ENCODE measurements around the gene RAMACL.

The RAMACL gene

DNA sequence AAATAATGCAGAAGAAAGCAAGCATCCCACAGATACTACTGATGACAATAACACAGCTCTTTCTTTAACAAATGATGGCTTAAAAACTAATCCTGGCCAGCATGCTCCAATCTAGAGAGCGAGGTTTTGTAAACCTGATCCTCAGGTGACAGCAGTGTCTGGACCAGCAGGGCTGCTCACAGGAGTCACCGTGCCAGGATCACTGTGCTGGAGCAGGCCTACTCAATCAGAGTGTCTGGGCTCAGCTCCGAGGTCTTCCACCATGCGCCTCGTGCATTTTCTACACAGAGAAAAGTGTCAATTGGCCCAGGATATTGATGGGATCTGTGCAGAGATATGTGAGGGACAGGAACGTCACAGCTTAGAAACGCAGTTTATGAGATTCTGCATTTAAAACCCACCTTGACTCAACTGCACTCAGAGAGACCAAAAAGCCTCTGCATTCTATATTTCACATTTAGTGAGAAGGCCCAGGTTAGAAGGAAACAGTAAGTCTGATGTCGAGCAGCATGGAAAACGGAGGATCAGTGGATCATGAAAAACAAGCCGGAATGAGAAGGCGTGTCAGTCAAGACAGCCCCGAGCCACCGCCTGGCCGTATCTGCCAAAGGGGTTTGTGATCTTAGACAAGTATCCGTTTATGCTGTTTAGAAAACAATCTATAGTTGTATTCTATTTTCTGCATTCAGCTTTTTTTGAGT, 7.8 kb downstream of the RAMACL start:
- FAIRE-seq (no peak), DNase-seq (ENCODE audit: low spot score) (no peak)

DNA sequence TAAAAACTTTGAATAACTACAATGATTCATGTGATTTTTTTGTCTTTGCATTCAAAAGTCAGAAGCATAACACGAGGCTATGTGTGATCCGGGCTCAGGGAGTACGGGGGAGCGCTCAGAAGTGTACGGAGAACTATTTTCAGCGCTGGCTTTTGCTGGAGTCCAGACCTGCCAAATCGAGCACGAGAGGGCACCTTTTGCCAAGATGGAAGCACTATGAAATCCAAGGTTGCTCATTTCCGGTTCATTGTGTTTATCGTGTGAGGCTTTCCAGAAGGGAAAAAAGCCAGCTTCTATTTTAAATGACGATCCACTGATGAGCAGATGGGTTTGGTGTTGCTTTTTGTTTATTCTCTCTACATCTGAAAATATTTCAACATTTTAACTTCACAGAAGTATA, 11.3 kb downstream of the RAMACL start:
- no peak for DNase-seq (ENCODE audit: low spot score)
- no peak for FAIRE-seq

DNA sequence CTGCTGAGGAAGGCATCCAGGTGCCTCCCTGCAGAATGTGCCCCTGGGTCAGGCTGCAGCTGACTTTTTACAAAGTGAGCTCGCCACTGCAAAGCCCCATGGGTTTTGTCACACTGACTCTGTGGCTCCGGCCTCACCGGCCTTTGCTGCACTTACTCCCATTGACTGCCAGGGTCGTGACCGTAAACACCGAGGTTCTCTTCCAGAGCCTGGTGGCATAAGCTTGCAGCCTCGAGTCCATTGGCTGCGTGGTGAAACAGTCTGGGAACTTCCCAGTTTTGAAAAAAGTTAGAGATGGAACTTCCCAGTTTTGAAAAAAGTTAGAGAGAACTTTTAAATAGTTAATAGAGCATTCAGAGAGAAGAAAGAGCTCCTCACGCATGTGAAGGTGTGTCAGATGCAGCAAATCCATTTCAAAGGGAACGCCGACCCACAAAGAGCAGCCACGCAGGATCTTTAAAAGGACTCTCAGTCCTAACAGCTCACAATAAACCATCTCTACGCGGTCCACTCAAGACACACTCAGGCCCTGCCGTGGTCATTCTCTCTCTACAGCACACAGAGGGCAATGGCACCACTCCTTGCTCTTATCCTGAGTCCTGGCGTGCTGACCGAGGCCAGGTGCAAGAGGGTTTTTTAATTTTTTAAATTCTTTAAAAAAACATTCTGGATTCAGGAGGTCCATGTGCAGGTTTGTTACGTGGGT, 12.8 kb downstream of the RAMACL start:
- DNase-seq (ENCODE audit: low spot score): no peak
- FAIRE-seq: no peak

DNA sequence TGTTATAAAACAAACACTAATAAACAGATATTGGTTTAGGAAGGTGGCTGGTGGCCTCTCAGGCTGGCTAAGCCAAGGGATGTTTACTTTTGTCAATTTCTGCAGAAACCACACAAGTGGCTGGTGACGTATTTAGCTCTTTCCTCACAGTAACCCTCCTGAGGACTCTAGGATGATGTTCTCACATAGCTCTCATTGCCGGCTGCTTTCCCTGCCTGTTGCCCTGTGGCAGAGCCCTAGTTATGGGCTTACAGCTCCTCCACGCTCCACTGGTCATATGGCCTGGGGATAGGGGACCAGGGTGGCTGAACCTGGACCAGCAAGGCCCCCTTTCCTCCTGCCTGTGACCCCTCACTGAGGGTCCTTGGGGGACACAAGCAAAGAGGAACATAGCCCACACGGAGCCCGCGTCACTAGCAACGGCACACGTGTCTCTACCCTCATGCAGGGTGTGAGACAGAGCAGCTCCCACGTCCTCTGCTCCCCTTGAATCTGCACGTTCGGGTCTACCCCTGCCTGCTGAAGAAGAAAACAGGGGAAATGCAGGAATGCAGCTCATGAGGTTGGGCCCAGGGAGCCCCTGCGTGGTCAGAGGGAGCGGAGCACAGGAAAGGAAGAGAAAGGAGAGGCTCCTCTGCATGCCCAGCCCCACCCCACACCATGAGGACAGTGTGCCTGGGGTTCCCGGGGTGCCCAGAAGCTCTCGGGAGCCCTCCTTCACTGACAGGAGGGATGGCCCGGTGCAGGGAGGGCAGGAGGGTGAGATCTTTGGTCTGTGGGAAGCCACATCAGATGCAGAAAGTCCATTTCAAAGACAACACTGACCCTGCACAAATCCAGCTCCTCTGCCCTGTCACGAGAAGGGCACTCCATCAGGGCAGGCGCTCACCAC, 13.9 kb downstream of the RAMACL start:
- DNase-seq (ENCODE audit: low spot score) (no peak), FAIRE-seq (no peak)

DNA sequence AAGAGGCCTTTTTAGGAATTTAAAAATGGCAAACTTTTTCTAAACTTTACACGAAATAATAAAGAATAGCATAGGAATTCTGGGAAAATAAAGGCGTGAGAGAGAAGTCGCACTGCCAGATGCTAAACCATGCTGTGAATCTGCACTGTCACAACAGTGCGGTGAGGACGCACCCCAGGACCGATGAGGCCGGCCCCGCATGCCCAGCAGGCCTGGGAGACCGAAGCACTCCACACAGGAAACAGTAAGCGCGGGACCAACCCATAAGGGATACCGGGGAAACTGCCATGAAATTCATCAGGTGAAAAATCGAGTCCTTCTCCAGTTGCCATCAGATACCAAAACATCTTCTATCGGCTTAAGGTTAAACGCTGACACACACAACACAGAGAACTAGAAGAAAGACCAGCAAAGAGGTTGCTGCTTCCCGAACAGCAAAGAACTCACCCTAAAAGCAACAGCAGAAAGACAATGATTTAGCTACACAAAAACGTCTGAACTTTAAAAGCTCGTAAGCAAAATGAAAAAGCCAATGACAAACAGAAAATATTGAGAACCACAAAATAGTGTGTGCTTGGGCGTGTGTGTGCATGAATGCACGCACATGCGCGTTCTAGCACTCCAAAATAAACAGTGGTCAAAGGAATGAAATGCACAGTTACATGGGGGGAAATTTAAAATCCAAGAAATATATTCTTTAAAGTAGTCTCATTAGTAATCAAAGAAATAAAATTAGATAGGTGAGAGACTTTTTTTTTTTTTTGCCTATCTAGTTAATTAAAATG, 15.4 kb downstream of the RAMACL start:
- no peak for FAIRE-seq
- no peak for DNase-seq (ENCODE audit: low spot score)

DNA sequence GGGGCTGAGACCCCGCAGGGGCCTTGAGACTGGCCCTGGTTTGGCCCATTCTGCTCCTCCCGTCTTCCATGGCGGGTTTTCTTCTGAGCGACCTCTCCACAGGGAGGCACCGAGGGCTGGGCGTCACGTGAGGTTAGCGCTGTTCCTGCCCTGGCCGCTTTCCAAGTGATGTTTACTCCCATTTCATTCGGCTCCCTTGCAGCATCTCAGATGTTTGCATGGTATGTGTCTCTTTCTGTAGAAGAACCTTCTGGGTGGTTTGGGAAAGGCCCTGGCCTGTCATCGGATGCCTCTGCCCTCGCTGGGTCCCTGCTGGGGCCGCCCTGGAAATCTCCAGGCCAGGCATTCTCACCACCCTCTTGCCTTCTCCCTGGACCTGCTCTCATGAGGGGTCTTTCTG, 17.3 kb downstream of the RAMACL start:
- DNase-seq (ENCODE audit: low spot score) (no peak), FAIRE-seq (no peak)

DNA sequence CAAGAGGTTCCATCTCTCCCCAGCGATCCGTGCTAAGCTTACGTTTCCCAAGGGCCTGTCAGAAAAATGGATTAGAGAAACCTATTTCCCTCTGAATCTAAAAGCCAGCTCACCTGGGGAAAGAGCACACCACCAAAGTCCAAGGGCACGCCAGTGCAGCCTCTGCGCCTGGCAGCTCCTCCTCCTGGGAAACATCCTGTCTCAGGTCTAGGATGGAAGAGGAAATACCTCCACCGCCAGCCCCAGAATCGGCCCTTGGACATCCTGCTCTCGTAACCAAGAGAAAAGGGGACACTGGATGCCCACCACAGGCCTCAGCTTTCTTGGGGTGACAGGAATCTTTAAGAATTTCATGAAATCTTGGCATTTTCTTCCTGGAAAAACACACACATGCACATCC, 18.7 kb downstream of the RAMACL start:
- FAIRE-seq (no peak), DNase-seq (ENCODE audit: low spot score) (no peak)

DNA sequence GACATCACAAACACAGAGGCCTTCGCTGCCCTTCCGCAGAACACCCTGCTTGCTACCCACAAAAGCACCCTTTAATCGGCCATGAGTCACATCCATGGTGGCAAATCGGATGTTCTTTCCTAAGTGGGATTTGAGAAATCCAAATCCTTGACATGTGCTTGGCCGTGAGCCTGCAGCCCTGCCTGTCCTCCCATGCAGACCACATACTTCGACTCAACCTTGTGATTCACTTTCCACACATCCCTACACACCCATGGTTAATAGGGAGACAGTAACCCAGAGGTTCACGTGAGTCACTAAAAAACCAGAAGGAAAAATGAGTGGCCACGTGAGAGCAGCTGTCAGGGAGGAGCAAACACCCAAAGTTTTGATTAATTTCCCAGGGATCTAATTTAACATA, 19.4 kb downstream of the RAMACL start:
- no peak for FAIRE-seq

DNA sequence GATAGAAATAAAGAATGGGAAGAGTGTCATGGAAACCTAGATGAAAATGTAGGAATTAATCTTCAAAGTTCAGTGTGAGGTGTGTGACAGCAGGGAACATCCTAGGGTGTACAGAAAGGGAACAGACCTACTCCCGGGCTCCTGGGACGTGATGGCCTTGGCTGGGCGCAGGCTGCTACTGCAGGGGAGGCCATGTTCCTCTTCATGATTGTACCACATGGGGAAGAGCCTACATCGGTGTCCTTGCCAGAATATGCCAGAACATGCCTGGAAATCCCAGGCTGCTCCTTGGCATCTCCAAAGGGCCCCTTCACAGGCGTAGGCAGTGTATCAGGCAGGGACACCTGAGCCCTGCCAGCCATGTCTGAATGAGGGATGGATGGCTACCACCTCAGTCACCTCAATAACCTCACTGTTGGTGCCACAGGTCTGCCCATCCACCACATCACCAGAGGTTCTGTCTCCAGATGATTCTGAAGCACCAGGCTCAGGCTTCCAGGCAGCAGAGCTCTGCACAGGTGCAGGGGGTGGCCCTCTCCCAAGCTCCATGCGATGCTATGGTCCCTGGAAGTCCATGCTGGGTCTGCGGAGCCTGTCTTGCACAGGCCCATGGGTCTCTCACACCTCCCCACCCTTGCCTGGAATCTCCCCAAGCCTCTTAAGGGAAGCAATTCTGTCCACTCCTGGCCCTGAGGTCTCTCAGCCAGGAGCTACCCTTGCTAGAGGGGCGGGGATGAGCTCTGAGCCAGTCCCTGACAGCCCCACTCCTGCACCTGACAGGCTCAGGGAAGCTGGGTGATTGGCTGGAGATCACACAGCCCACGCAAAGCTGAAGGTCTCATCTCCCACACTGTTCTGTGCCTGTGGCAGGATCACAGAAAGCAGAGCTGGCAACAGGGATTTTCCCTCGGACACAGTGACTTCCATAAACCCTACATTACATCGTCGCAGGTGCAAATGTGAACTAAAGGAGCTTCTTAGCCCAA, 20.2 kb downstream of the RAMACL start:
- DNase-seq (ENCODE audit: low spot score) (peak; percentile 16), FAIRE-seq (no peak)

More for the DNA sequence above, 19.4 kb downstream of the RAMACL start:
- DNase-seq (ENCODE audit: low spot score): peak; percentile 80

DNA sequence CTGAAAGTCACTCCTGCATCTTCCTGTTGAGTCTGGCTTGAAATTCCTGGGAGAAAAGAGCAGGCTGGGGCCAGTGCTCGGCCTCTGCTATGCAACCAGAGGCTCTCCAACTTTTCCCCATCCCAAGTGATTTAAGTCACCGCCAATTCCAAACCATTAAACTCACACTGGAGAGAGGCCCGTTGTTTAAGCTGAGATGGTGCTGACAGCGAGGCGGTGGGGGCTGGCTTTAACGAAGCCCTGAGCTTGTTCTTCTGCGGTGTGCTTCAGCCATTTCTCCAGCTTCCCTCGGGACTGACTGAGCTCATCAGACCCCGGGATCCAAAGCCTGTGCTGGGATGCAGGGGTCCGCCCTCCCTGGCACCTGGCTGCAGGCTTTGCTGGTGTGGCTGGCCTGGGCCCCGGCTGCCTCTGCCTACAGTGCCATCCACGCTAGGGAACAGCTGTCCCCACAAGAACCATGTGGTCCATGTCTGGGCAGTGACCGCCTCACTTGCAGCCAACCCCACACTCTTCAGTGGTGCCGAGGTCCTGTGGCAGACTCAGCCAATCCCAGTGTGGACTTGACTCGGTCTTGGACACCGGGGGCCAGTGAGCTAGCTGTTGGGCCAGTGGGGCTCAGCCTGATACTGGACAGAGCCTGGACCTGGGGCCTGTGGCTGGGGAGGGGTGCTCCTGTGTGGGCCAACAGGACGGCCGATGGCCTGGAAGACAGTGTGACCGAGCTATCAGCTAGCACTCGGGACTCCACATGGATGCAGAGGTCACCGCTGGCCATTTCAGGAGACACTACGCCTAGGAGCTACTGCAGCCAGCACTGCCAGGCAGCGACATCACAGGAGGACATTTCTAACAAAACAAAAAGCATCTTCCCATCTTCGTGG, 21.2 kb downstream of the RAMACL start:
- DNase-seq (ENCODE audit: low spot score): no peak
- no peak for FAIRE-seq

DNA sequence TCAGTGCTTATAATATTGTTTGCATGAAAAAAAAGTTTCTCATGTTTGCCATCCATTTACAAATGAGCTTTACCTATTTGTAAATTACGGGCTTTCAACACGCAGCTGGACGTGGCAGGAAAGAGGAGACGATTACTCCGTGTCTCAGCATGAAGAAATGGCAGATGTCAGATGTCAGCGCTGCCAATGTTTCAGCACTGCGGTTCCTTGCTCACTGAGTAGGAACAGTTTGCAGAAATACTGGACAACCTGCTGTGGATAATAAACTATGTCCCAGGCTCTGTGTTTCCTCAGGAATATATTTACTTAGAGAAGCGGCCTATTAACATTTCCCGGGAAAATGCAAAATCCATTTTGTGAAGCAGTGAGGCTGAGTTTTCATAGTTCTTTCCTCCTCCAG, 22.7 kb downstream of the RAMACL start:
- FAIRE-seq: no peak

DNA sequence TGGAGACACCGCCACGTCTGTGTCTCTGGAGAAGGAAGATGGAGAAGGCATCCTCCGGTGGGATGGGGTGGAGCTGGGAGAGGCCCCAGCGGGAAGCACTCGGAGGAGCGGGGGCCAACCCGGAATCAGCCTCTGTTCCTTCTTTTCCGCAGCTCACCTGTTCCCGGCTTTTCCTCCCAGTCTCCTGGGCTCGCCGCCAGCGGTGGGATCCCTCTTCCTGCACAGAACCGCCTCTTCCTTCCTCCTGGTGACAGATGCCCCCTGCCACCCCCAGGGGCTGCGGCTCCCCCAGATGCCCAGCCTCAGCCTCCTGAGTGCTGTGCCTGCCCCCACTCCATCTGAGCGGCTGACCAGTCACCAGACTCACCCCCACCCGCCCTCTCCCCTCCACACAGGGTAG, 23.3 kb downstream of the RAMACL start:
- no peak for DNase-seq (ENCODE audit: low spot score)
- FAIRE-seq: no peak

More for the DNA sequence above, 22.7 kb downstream of the RAMACL start:
- DNase-seq (ENCODE audit: low spot score): no peak

DNA sequence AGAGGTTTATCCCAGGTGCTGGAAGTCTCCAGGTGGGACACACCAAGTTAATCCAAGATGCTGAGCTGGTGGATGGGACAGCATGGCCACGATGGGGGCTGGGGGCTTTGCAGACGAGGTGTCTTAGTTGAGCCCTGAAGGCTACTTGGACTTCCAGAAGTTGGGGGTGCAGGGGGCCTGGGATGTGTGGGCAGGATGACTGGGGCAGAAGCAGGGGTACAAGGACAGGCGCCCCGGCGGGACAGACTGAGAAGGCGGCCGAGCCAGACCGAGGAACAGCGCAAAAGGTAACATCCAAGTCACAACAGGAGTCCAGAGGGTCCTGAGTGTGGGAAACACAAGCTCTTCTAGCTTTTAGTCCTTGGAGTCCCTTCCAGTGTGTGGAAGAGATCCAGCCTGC, 23.8 kb downstream of the RAMACL start:
- DNase-seq (ENCODE audit: low spot score) (no peak), FAIRE-seq (no peak)

DNA sequence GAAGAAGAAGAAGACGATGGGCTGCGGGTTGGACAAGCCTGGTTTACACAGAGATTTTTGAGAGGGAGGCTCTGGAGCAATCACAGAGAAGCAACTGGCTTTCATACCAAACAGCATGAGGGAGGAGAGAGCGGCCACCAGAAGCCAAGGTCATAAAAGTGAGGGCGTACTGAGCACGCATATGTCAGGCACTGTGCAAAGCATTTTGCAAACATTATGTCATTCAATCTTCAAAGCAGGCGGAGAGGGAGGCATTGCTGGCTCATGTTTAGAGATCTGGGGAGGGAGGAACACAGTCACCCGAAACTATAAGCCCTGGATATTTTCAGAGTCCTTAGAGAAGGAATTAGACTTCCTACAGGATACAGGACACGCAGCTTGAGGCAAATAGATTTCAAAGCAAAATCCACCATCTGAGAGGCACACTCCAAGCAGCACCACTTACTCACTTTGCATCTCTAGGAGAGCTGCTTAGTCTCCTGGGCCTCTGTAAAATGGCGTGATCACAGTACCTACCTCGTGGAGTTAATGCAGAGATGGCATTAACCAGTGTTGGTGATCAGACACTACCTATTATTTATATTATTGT, 24.6 kb downstream of the RAMACL start:
- FAIRE-seq (no peak), DNase-seq (ENCODE audit: low spot score) (no peak)

DNA sequence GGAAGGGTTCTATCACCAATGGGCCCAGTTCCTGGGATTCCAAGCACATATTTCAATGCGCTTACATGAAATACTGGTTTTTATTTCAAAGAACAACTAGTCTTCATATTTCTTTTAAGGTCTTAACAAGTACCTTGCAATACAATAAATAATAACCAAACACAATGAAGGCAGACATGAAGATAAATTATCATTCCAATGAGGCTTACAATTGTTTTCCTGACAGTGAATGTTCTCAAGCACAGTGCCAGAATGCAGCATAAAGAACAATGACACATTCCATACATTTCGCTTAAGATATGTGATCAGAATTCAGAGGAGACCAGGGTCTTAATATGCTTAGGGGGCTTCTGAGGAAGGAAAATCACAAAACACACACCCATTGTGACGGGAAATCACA, 26.3 kb downstream of the RAMACL start:
- FAIRE-seq (no peak), DNase-seq (ENCODE audit: low spot score) (no peak)

DNA sequence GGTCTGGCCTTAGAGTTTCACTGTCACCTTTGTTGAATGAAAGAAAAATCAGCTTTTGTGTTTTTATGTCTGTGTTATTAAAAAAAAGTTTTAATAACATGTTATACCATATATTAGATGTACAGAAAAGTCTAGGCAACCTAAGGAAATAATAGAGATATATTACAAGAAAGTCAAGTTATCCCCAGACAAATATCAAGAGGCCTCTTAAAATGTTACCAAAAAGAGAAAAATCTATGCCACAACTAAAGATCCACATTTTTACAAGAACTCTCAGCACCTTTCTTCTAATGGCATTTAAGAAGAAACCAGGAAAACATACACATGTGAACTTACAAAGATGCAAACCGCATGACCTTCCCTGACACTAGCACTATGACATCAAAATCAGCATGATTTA, 26.8 kb downstream of the RAMACL start:
- DNase-seq (ENCODE audit: low spot score) (no peak), FAIRE-seq (no peak)

DNA sequence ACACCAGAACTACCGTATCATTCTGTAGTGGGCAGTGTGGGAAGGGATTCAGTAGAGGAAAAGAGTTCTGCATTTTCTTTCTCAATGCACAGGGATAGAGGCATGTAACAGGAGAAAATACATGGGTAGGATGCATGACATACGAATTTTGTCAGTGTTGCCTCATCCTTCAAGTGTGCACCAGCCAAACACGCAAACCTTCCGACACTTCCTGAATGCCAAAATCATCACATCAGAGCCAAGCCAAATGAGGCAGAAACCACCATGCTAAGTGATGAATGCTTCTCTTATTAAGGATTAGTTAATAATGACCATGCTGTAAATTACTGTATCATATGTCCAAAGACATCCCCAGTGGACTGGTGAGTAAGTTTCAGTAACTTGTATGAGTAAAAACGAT, 27.3 kb downstream of the RAMACL start:
- FAIRE-seq (no peak), DNase-seq (ENCODE audit: low spot score) (no peak)

DNA sequence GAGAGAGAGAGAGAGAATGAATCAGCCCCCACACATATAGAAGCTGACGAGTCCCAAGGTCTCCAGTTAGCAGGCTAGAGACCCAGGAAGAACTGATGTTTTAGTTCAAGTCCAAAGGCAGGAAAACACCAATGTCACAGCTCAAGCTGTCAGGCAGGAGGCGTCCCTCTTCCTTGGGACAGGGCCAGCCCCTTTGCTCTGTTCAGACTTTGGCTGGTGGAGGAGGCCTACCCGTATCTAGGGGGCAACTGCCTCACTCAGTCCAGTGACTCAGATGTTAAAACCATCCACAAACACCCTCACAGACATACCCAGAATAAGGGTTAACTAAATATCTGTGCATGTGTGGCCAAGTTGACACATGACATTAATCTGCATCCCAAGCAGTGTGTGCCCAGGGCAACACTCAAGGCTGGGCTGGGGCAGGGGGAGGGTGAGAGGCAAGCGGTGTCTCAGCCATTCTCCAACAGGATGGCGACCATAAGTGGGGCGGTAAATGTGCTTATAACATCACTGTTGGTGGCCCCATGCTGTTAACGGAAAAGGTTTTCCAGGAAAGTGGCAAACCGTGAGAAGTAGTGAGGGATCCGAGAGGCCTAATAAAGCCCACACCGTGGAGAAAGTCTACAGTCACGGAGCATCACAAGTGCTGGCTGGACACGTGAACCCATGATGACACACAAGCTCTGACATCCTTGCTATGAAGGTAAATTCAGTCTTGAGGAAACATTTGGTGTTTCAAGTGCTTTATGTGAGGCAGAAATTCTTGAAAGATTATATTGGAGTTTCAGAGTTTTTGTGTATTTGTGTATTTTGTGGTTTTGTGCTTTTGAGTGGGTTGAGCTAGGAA, 28.1 kb downstream of the RAMACL start:
- DNase-seq (ENCODE audit: low spot score) (no peak), FAIRE-seq (peak; percentile 46)
